BLaER1 (cell line): ENCODE data around the gene UPB1.

Experiments
- H3K27ac ChIP-seq: shearing (Covaris generic); formaldehyde crosslinking; 2 replicates; pipeline ENCODE4 v1.8.1; 2022
- H3K27me3 ChIP-seq: shearing (Covaris generic); formaldehyde crosslinking; 2 replicates; pipeline ENCODE4 v1.8.1; 2022
- H3K36me3 ChIP-seq: shearing (Covaris generic); formaldehyde crosslinking; 2 replicates; pipeline ENCODE4 v1.8.1; 2022
- H3K4me1 ChIP-seq: shearing (Covaris generic); formaldehyde crosslinking; 2 replicates; pipeline ENCODE4 v1.8.1; 2022
- H3K4me2 ChIP-seq: shearing (Covaris generic); formaldehyde crosslinking; 2 replicates; pipeline ENCODE4 v1.8.1; 2022
- H3K4me3 ChIP-seq: shearing (Covaris generic); formaldehyde crosslinking; 2 replicates; pipeline ENCODE4 v1.8.1; 2022
- H3K9ac ChIP-seq: shearing (Covaris generic); formaldehyde crosslinking; 2 replicates; pipeline ENCODE4 v1.8.1; 2022
- H3K9me3 ChIP-seq: shearing (Covaris generic); formaldehyde crosslinking; 2 replicates; pipeline ENCODE4 v1.8.1; 2022
- H4K20me1 ChIP-seq: shearing (Covaris generic); formaldehyde crosslinking; 2 replicates; pipeline ENCODE4 v1.8.1; 2022
- Cebpa-rat ChIP-seq: shearing (Covaris generic); IDR thresholded peaks from 2 replicates; pipeline ENCODE4 v1.8.1; 2022

The UPB1 gene

GRCh38 chr22:24494167-24494527 lies 985 bp upstream of the UPB1 start:
- peaks cover 16% of the 10 kb centered on the region for H3K4me1 ChIP-seq
- H4K20me1 ChIP-seq, result no peaks in the 10 kb centered on the region
- no peak overlapping the region for H3K27ac ChIP-seq
- H3K4me3 ChIP-seq, result no peak overlapping the region
- H3K4me2 ChIP-seq, result no peak overlapping the region
- H3K27me3 ChIP-seq, result no peaks in the 10 kb centered on the region
- H3K9me3 ChIP-seq, result peaks cover 10% of the 10 kb centered on the region; the same call in 1 of the 2 replicates
- no peak for TF ChIP-seq Cebpa-rat
- H3K9ac ChIP-seq, result no peak overlapping the region
- H3K36me3 ChIP-seq, result no peaks in the 10 kb centered on the region

DNA sequence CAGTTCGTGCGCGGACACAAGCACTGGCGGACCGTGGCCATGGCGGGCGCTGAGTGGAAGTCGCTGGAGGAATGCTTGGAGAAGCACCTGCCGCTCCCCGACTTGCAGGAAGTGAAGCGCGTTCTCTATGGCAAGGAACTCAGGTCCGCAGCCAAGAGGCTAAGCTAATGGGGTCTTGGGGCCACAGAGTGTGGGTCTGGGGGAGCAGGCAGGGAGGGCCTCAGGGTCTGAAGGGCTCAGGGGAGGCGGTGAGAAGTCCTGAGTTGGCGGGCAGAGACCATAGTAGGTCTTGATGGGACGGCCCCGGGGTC lies 188 bp downstream of the UPB1 start:
- no peak overlapping the region for H3K9ac ChIP-seq
- no peaks in the 10 kb centered on the region for H3K36me3 ChIP-seq
- H4K20me1 ChIP-seq, result no peaks in the 10 kb centered on the region
- no peak overlapping the region for H3K4me2 ChIP-seq
- H3K9me3 ChIP-seq, result peaks cover 10% of the 10 kb centered on the region; the same call in 1 of the 2 replicates
- H3K4me3 ChIP-seq, result no peak overlapping the region
- no peaks in the 10 kb centered on the region for H3K27me3 ChIP-seq
- no peak overlapping the region for H3K27ac ChIP-seq
- peaks cover 19% of the 10 kb centered on the region for H3K4me1 ChIP-seq
- no peak for TF ChIP-seq Cebpa-rat

DNA sequence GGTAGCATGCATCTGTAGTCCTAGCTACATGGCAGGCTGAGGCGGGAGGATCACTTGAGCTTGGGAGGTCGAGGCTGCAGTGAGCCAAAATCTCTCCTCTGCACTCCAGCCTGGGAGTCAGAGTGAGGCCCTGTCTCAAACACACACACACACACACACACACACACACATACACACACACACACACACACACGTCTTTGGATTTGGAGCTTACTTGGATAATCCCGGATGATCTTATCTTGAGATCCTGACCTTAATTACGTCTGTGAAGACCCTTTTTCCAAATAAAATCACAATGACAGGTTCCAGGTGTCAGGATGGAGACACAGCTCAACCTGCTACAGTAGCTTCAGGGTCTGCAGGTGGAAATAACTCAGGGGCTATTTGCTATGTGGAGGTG lies 1.1 kb downstream of the UPB1 start:
- peaks cover 28% of the 10 kb centered on the region for H3K4me1 ChIP-seq
- no peak overlapping the region for H3K27ac ChIP-seq
- TF ChIP-seq Cebpa-rat, result no peak
- H4K20me1 ChIP-seq, result no peaks in the 10 kb centered on the region
- H3K36me3 ChIP-seq, result no peaks in the 10 kb centered on the region
- no peak overlapping the region for H3K9ac ChIP-seq
- H3K4me3 ChIP-seq, result no peak overlapping the region
- H3K9me3 ChIP-seq, result peaks cover 10% of the 10 kb centered on the region; the same call in 1 of the 2 replicates
- no peak overlapping the region for H3K4me2 ChIP-seq
- no peaks in the 10 kb centered on the region for H3K27me3 ChIP-seq

DNA sequence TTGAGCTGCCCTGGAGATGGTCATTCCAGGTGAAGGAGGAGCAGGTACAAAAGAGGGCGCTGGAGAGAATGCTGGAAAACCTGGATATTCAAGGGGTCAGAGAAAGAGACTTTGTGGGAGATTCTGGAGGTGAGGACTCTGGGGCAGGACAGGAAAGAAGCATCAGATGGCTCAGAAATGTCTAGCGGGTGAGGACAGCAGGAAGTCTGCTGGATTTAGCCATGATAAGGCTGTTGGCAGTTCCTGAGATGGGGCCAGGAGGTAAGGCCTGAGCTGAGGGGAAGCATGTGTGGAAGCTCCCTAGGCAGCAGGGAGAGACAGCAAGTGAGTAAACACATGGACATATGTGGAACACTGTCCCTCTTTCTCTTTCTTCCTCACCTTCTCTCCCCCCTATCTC lies 1.5 kb downstream of the UPB1 start:
- no peak overlapping the region for H3K27ac ChIP-seq
- H3K4me1 ChIP-seq, result peaks cover 32% of the 10 kb centered on the region
- TF ChIP-seq Cebpa-rat, result no peak

DNA sequence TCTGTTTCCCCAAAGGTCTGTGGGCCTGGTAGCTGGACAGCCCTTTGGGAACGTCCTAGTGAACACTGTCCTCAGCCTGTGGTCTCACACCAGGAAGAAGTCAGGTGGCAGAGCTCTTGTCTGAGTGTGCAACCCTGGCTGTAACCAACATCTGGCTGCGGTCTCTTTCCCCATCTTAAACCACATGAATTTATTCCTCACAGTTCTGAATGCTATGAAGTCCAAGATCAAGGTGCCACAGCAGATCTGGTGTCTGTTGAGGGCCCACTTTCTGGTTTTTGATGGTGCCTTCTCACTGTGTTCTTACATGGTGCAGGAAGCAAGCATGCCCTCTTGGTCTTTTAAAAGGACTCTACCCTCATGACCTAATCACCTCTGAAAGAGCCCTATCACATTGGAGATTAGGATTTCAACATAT lies 2.7 kb downstream of the UPB1 start:
- H3K9ac ChIP-seq, result no peak overlapping the region
- no peak overlapping the region for H3K4me3 ChIP-seq
- peaks cover 10% of the 10 kb centered on the region; the same call in 1 of the 2 replicates for H3K9me3 ChIP-seq
- TF ChIP-seq Cebpa-rat, result no peak
- peaks cover 40% of the 10 kb centered on the region for H3K4me1 ChIP-seq
- no peaks in the 10 kb centered on the region for H4K20me1 ChIP-seq
- peak overlapping the region; percentile 40 for H3K4me2 ChIP-seq
- no peaks in the 10 kb centered on the region for H3K27me3 ChIP-seq
- no peak overlapping the region for H3K27ac ChIP-seq
- no peaks in the 10 kb centered on the region for H3K36me3 ChIP-seq

More for the DNA sequence above, 1.5 kb downstream of the UPB1 start:
- H3K9me3 ChIP-seq, result peaks cover 10% of the 10 kb centered on the region; the same call in 1 of the 2 replicates
- no peak overlapping the region for H3K4me2 ChIP-seq
- H4K20me1 ChIP-seq, result no peaks in the 10 kb centered on the region
- no peak overlapping the region for H3K4me3 ChIP-seq
- H3K36me3 ChIP-seq, result no peaks in the 10 kb centered on the region
- no peak overlapping the region for H3K9ac ChIP-seq
- H3K27me3 ChIP-seq, result no peaks in the 10 kb centered on the region

GRCh38 chr22:24498824-24499223 lies 3.7 kb downstream of the UPB1 start:
- Histone ChIP-seq H3K36me3 (no peaks in the 10 kb centered on the region), H3K27ac (no peak overlapping the region), H3K4me3 (no peak overlapping the region), H3K9me3 (peaks cover 10% of the 10 kb centered on the region; the same call in 1 of the 2 replicates), H4K20me1 (no peaks in the 10 kb centered on the region), H3K27me3 (no peaks in the 10 kb centered on the region), H3K9ac (no peak overlapping the region), H3K4me1 (peaks cover 49% of the 10 kb centered on the region), H3K4me2 (peak overlapping the region; percentile 40; the same call in 1 of the 2 replicates)
- TF ChIP-seq Cebpa-rat, result no peak

- Histone ChIP-seq H4K20me1 (no peaks in the 10 kb centered on the region), H3K9me3 (peaks cover 7% of the 10 kb centered on the region; the same call in 1 of the 2 replicates), H3K4me1 (peaks cover 59% of the 10 kb centered on the region), H3K36me3 (no peaks in the 10 kb centered on the region), H3K4me3 (no peak overlapping the region), H3K27ac (no peak overlapping the region), H3K9ac (no peak overlapping the region), H3K27me3 (no peaks in the 10 kb centered on the region), H3K4me2 (no peak overlapping the region; the same call in 1 of the 2 replicates)
- no peak for TF ChIP-seq Cebpa-rat
These were observed 4.7 kb downstream of the UPB1 start for GRCh38 chr22:24499706-24500276.

DNA sequence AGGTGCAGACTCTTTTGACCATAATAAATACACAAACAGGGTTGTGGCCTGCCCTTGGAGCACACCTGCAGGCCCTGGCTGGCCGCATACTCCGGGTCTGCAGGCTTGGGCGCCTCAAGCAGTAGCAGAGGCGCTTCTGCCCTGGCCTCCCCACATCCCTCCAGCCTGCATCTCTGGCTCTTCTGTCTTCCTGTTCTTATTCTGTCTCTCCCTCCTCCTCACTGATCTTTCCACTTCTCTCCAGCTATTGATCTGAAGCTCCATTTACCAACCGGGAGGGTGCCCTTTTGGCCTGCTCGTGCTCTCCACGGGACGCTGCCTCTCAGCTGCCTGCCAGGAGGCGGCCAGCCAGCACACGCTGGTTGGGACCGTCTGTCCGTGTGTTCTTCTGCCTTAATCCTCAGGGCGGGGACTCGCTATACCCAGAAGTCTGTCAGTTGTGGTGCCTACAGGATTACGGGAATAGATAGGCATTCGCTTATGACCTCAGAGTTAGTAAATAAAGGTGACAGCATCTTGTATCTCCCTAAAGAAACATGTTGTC lies 5.2 kb downstream of the UPB1 start:
- no peaks in the 10 kb centered on the region for H3K36me3 ChIP-seq
- no peaks in the 10 kb centered on the region for H3K27me3 ChIP-seq
- H3K27ac ChIP-seq, result no peak overlapping the region
- no peak for TF ChIP-seq Cebpa-rat
- H3K4me3 ChIP-seq, result no peak overlapping the region
- H4K20me1 ChIP-seq, result no peaks in the 10 kb centered on the region
- no peak overlapping the region for H3K9ac ChIP-seq
- H3K9me3 ChIP-seq, result 0 out of 2 replicates have a peak, but pooled peaks cover 1% of the 10 kb centered on the region
- no peak overlapping the region; the same call in 1 of the 2 replicates for H3K4me2 ChIP-seq
- H3K4me1 ChIP-seq, result peaks cover 60% of the 10 kb centered on the region

DNA sequence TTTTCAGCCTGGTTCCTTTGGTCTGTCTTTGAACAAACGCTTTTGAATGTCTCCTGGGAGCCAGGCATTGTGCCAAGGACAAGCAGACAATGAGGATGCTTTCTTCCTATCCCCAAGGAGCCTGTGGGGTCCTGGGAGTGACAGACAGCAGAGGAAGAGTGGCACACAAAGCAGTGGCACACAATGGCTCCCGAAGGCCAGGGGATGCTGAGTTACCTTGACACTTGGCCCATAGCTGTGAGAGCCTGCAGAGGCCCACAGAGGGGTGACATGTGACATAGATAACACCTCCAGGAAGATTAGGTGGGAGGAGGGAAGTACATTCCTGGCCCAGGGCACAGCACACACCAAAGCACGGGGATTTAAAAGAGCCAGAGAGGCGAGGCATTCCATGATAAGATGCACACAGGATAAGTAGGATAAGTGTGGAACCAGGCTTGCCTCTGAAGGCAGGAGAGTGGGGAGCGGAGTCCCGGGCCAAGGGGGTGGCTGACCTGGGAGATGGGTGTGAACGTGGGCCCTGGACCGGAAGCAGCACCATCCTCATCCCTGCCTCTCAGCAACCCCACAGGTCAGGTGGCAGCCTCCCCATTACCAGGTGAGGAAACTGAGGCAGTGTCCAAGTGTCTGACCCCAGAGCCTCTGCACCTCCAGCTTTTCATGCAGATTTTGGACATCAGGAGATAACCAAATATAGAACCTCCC lies 6.3 kb downstream of the UPB1 start:
- no peaks in the 10 kb centered on the region for H3K36me3 ChIP-seq
- H3K4me3 ChIP-seq, result no peak overlapping the region
- peaks cover 64% of the 10 kb centered on the region for H3K4me1 ChIP-seq
- H3K9me3 ChIP-seq, result no peaks in the 10 kb centered on the region
- H3K27me3 ChIP-seq, result no peaks in the 10 kb centered on the region
- no peak overlapping the region for H3K27ac ChIP-seq
- H3K4me2 ChIP-seq, result peak overlapping the region; percentile 22
- no peaks in the 10 kb centered on the region for H4K20me1 ChIP-seq
- no peak for TF ChIP-seq Cebpa-rat
- H3K9ac ChIP-seq, result no peak overlapping the region

DNA sequence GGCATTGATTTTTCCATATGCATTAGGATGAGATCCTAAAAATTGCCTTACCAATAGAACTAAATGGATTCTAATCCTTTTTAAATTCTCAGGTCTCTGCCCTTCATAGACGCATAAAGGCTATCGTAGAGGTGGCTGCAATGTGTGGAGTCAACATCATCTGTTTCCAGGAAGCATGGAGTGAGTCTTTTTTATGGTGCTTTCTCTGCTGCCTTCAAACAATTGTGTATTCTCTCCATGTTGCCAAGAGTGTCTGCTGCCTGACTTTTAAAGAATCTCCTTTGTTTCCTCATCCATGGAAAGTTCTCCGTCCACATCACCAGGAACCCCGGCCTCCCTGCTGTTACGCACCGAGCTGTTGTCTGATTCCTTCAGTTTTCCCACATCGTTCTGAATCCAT lies 6.9 kb downstream of the UPB1 start:
- H3K4me2 ChIP-seq, result no peak overlapping the region
- no peak for TF ChIP-seq Cebpa-rat
- no peaks in the 10 kb centered on the region for H4K20me1 ChIP-seq

More for the DNA sequence above, 6.9 kb downstream of the UPB1 start:
- Histone ChIP-seq H3K36me3 (no peaks in the 10 kb centered on the region), H3K4me3 (no peak overlapping the region), H3K27ac (no peak overlapping the region), H3K9ac (no peak overlapping the region), H3K27me3 (no peaks in the 10 kb centered on the region), H3K9me3 (no peaks in the 10 kb centered on the region), H3K4me1 (peaks cover 70% of the 10 kb centered on the region)
